HG02885 (cell line): ENCODE measurements around the gene TMEM240.
"Not testable (repeated sequence)": the region's sequence is repeated elsewhere in the genome, so short reads cannot be mapped to it uniquely, and the experiment has no call there.

Experiments used
- ATAC-seq: cut with Tn5 transposase; IDR thresholded peaks from one replicate; pipeline ENCODE4 v1.9.1; 2021; ENCODE audit warnings: mild to moderate bottlenecking; ENCODE audit not compliant: unreplicated experiment, poor library complexity

The TMEM240 gene

GRCh38 chr1:1541956-1542765 lies 1.7 kb upstream of the TMEM240 start:
- ATAC-seq = no peak

GRCh38 chr1:1540818-1541628 lies 599 bp upstream of the TMEM240 start:
- no peak for ATAC-seq

GRCh38 chr1:1539310-1540089 lies 924 bp downstream of the TMEM240 start:
- ATAC-seq = no peak

- no peak for ATAC-seq
These were observed 1.5 kb downstream of the TMEM240 start for GRCh38 chr1:1538989-1539309.

GRCh38 chr1:1538334-1538733 lies 2.1 kb downstream of the TMEM240 start:
- ATAC-seq = no peak

GRCh38 chr1:1537626-1538250 lies 2.7 kb downstream of the TMEM240 start:
- no peak for ATAC-seq

- no peak for ATAC-seq
These were observed 3.4 kb downstream of the TMEM240 start for GRCh38 chr1:1536938-1537546.

GRCh38 chr1:1536019-1536937 lies 4.1 kb downstream of the TMEM240 start:
- ATAC-seq = no peak

- no peak for ATAC-seq
These were observed 5.0 kb downstream of the TMEM240 start for GRCh38 chr1:1535201-1536018.

- ATAC-seq = no peak
These were observed 5.8 kb downstream of the TMEM240 start for GRCh38 chr1:1534401-1535154.

GRCh38 chr1:1533894-1534291 lies 6.5 kb downstream of the TMEM240 start:
- ATAC-seq = not testable (repeated sequence)

- not testable (repeated sequence) for ATAC-seq
These were observed 7.1 kb downstream of the TMEM240 start for GRCh38 chr1:1533176-1533893.

- ATAC-seq = no peak
These were observed 8.5 kb downstream of the TMEM240 start for GRCh38 chr1:1531947-1532346.

- no peak for ATAC-seq
These were observed 10.5 kb downstream of the TMEM240 start for GRCh38 chr1:1529936-1530335.

GRCh38 chr1:1529321-1529720 lies 11.1 kb downstream of the TMEM240 start:
- no peak for ATAC-seq

- ATAC-seq = no peak
These were observed 11.8 kb downstream of the TMEM240 start for GRCh38 chr1:1528301-1529267.
